Glutamatergic neuron (in vitro differentiated cells): ENCODE measurements around the gene DGUOK. TPM values are rescaled to one million over a fixed set of nuclear protein-coding genes. Genes with fewer than 3 reads are reported as not detected.
A peak's percentile ranks its signal among the peaks of the same experiment; 100 is the strongest.

Experiments
- DNase-seq: peaks from one replicate; pipeline ENCODE4 v3.0.0; 2022
- H3K27ac Mint-ChIP-seq: one replicate; pipeline ENCODE4 v1.8.0; 2020; ENCODE audit warnings: mild to moderate bottlenecking, mixed read lengths, inconsistent platforms; ENCODE audit not compliant: unreplicated experiment
- H3K27me3 Mint-ChIP-seq: one replicate; pipeline ENCODE4 v1.8.0; 2020; ENCODE audit warnings: mild to moderate bottlenecking, moderate library complexity, mixed read lengths, inconsistent platforms; ENCODE audit not compliant: unreplicated experiment
- H3K36me3 Mint-ChIP-seq: one replicate; pipeline ENCODE4 v1.8.0; 2020; ENCODE audit warnings: mild to moderate bottlenecking, mixed read lengths, inconsistent platforms; ENCODE audit not compliant: unreplicated experiment
- H3K4me1 Mint-ChIP-seq: one replicate; pipeline ENCODE4 v1.8.0; 2020; ENCODE audit warnings: mild to moderate bottlenecking, low read depth, mixed read lengths, inconsistent platforms; ENCODE audit not compliant: unreplicated experiment
- H3K4me3 Mint-ChIP-seq: one replicate; pipeline ENCODE4 v1.8.0; 2020; ENCODE audit warnings: mild to moderate bottlenecking, mixed read lengths, inconsistent platforms; ENCODE audit not compliant: unreplicated experiment
- H3K9me3 Mint-ChIP-seq: one replicate; pipeline ENCODE4 v1.8.0; 2020; ENCODE audit warnings: mild to moderate bottlenecking, moderate library complexity, mixed read lengths, inconsistent platforms; ENCODE audit not compliant: unreplicated experiment
- total RNA-seq: library from RNA; stranded (reverse); fragmentation: NEBNext Ultra II Directional; extraction: Animal tissue kit (Norgen Biotek cat#: 25700); gene quantifications from one replicate; pipeline ENCODE4 v1.2.1, GENCODE V29; 2021; ENCODE audit not compliant: unreplicated experiment
- TF ChIP-seq, protein P1 (sequence below): fragments of 200-600 bp; sonication (generic); IDR thresholded peaks from one replicate; pipeline ENCODE4 v1.5.0; 2021; ENCODE audit not compliant: partially characterized antibody, unreplicated experiment

The DGUOK gene
- total RNA-seq, 1 donor from 2014 or later, result 96.8 TPM

DNA sequence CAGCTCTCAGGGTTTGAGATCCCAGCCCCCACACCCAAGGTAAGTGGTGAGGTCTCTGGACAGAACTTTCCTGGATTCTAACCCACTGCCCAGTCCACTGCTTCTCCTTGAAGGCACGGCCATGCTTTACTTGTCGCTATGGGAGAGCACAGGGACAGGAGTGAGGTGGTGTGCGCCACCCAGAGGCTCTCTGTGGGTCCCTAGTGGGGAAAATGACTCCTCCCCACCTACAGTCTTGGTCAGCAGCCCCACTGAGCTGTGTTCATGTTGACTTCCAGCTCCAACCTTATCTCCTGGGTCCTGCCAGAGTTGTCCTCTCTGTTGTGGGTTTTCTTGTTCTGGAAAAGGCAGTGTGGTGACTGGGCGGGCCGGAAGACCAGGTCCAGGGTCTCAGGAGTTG is 69.1 kb downstream of the DGUOK start:
- Mint-ChIP-seq H3K27me3 (peaks cover 12% of the 10 kb centered on the region), H3K4me1 (peaks cover 34% of the 10 kb centered on the region), H3K4me3 (no peak overlapping the region), H3K27ac (no peak overlapping the region), H3K36me3 (no peaks in the 10 kb centered on the region), H3K9me3 (peaks cover 15% of the 10 kb centered on the region)
- DNase-seq, result no peak
- TF ChIP-seq, protein P1, sequence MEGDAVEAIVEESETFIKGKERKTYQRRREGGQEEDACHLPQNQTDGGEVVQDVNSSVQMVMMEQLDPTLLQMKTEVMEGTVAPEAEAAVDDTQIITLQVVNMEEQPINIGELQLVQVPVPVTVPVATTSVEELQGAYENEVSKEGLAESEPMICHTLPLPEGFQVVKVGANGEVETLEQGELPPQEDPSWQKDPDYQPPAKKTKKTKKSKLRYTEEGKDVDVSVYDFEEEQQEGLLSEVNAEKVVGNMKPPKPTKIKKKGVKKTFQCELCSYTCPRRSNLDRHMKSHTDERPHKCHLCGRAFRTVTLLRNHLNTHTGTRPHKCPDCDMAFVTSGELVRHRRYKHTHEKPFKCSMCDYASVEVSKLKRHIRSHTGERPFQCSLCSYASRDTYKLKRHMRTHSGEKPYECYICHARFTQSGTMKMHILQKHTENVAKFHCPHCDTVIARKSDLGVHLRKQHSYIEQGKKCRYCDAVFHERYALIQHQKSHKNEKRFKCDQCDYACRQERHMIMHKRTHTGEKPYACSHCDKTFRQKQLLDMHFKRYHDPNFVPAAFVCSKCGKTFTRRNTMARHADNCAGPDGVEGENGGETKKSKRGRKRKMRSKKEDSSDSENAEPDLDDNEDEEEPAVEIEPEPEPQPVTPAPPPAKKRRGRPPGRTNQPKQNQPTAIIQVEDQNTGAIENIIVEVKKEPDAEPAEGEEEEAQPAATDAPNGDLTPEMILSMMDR, result no peak

DNA sequence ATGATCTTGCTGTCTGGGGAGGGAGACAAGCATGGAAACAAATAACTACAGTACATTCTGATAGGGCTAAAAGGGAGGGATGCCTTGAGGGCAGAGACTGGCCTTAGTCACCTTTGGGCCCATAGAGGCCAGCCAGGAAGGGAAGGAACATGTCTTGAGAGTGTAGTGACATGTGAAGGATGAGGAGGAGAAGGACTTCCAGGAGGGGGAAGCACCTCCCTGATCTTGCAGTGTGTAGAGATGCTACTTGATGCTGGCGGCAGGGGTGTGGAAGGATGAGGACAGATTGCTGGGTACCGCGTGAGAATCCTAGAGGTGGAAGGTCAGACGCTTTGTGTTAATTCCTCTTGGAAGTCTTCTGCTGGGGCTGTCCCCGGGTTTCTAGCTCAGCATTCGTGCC is 71.1 kb downstream of the DGUOK start:
- peaks cover 21% of the 10 kb centered on the region for H3K9me3 Mint-ChIP-seq
- H3K36me3 Mint-ChIP-seq, result no peaks in the 10 kb centered on the region
- H3K4me1 Mint-ChIP-seq, result peaks cover 46% of the 10 kb centered on the region
- TF ChIP-seq, protein P1, result no peak
- H3K27me3 Mint-ChIP-seq, result peaks cover 13% of the 10 kb centered on the region
- H3K4me3 Mint-ChIP-seq, result peak overlapping the region; percentile 39
- no peak for DNase-seq
- peak overlapping the region; percentile 30 for H3K27ac Mint-ChIP-seq

DNA sequence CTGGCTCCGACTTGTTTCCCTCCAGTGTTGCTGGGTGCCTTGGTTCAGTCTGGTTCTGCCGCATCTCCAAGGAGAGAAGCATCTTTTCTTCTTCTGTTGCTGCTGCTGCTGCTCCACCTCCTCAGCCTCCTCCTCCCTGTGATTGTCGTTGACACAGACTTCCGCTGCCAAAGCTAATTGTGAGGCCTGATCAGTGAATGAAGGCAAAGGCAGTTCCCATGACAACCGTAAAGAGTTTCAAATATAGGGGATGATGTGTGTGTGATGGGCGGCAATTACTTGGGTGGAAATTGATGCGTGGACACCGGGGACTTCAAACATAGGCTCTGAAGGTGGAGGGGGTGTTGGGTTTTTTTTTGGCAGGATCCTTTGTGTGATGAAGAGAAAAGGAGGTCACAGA is 71.8 kb downstream of the DGUOK start:
- Mint-ChIP-seq H3K36me3 (no peaks in the 10 kb centered on the region), H3K4me1 (peaks cover 46% of the 10 kb centered on the region), H3K27ac (peak overlapping the region; percentile 30), H3K9me3 (peaks cover 26% of the 10 kb centered on the region), H3K4me3 (peak overlapping the region; percentile 44), H3K27me3 (peaks cover 18% of the 10 kb centered on the region)
- TF ChIP-seq, protein P1, result no peak
- DNase-seq, result no peak

DNA sequence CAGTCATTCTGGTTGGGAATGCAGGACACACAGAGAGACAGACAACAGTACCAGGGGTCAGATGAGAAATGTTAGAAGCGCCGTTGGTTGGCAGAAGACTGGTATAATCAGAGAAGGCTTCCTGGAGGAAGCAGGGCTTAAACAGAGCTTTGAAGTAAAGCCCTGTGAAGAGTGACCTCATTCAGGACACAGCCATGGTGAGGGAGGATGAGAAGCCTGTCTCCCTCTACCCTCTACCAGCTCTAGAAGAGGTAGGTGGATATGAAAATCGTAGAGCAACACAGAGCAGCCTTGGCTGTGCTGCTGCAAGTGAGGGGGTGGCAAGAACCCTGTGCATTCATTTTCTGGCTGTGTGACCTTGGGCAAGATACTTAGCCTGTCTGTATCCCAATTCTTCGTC is 72.3 kb downstream of the DGUOK start:
- DNase-seq, result no peak
- Mint-ChIP-seq H3K4me3 (peak overlapping the region; percentile 78), H3K27ac (peak overlapping the region; percentile 30), H3K4me1 (peaks cover 48% of the 10 kb centered on the region), H3K9me3 (peaks cover 30% of the 10 kb centered on the region), H3K27me3 (peaks cover 18% of the 10 kb centered on the region), H3K36me3 (no peaks in the 10 kb centered on the region)
- TF ChIP-seq, protein P1, result no peak

DNA sequence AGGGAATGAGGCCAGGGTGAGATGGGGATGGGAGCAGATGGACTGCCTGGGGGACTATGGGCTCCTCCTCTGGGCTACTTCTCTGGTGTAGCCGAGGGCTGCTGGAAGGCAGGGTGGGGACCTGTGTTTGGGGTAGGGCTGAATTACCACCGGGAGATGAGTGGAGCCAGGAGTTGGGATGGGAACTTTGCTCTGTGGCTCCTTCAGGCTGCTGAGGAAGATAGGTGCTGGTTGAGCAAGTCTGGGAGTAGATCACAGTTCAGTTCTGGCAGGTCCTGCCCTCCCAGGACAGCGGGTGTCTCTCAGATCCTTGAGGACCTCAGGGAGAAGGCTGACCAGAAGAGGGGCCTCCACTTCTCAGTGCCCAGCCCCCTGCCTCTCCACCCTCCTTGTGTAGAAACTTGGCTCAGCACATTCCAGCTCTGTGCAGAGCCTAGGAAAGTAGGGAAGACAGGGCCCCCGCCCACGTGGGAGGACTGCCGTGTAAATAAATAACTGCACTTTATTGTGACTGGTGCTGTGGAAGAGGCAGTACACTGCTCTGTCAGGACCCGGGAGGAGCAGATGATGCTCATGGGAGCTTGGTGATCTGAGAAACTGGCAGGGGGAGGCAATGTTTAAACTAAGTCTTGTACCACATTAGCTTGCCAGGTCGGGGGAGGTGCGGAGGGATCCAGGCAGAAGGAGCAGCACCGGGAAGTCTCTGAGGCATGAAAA is 73.4 kb downstream of the DGUOK start:
- peaks cover 30% of the 10 kb centered on the region for H3K9me3 Mint-ChIP-seq
- DNase-seq, result no peak
- peaks cover 18% of the 10 kb centered on the region for H3K27me3 Mint-ChIP-seq
- TF ChIP-seq, protein P1, result no peak
- H3K4me1 Mint-ChIP-seq, result peaks cover 56% of the 10 kb centered on the region
- H3K4me3 Mint-ChIP-seq, result peak overlapping the region; percentile 78
- no peaks in the 10 kb centered on the region for H3K36me3 Mint-ChIP-seq
- peak overlapping the region; percentile 56 for H3K27ac Mint-ChIP-seq
